ENCODE data around the gene EIF2B1.
A peak's percentile ranks its signal among the peaks of the same experiment; 100 is the strongest.
"Not testable (repeated sequence)": the region's sequence is repeated elsewhere in the genome, so short reads cannot be mapped to it uniquely, and the experiment has no call there.

Gene EIF2B1

GRCh38 chr12:123617144-123617543 is 16.3 kb downstream of the EIF2B1 start:
- DNase-seq: no peak

- DNase-seq: no peak
Observed at GRCh38 chr12:123614531-123614930, 19.0 kb downstream of the EIF2B1 start.

DNA sequence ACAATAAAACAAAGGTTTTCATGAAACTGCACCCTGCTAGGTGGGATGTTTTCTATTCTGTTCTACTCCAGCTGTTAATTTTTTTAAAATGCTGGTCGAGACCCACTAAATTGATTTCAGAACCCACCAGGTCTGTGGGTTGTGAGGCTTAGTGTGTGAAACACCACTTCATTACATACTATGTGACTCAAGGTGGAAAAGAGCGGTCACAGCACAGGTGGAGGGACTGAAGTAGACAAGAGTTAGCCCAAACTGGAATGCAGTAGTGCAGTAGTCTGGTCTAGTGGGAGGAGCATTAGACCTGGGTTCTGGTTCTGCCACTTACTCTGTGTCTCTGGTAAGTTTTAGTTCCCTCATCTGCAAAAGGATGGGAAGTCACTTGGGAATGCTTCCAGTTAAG is 19.4 kb downstream of the EIF2B1 start:
- DNase-seq: no peak

- no peak for DNase-seq
Observed at GRCh38 chr12:123608182-123608581, 25.3 kb downstream of the EIF2B1 start.

GRCh38 chr12:123607756-123608155 is 25.7 kb downstream of the EIF2B1 start:
- DNase-seq: no peak

DNA sequence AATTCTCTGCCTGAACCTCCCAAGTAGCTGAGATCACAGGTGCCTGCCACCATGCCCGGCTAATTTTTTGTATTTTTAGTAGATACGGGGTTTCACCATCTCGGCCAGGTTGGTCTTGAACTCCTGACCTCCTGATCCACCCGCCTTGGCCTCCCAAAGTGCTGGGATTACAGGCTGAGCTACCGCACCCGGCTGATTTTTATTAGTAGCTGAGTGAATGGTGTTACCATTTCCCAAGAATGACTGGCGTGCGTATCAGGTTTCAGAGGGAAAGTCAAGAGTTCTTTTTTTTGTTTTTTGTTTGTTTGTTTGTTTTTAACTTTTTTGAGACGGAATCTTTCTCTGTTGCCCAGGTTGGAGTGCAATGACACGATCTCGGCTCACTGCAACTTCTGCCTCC is 30.0 kb downstream of the EIF2B1 start:
- DNase-seq: not testable (repeated sequence)

DNA sequence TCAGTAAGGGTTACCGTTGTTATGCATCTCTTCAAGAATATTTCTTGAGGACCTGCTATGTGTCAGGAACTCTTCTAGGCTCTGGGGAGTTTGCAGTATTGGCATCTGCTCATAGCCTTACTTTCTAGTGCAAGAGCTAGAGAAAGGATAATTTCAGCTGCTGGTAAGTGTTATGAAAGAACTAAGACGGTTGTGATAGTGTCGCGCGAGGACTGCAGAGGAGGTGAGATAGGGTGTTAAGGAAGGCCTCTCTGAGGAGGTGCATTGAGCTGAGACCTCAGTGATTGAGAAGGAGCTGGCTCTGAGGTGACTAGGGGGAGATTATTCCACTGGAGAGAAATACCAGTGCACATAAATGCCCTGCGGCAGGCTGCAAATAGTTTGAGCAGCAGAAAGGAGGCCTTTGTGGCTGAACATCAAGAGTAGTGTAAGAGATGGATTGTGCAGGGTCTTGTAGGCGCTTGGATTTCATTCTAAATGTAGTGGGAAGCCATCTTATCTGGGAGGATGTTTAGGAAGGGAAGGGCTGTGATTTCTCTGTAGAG is 30.8 kb downstream of the EIF2B1 start:
- DNase-seq: peak; percentile 60

DNA sequence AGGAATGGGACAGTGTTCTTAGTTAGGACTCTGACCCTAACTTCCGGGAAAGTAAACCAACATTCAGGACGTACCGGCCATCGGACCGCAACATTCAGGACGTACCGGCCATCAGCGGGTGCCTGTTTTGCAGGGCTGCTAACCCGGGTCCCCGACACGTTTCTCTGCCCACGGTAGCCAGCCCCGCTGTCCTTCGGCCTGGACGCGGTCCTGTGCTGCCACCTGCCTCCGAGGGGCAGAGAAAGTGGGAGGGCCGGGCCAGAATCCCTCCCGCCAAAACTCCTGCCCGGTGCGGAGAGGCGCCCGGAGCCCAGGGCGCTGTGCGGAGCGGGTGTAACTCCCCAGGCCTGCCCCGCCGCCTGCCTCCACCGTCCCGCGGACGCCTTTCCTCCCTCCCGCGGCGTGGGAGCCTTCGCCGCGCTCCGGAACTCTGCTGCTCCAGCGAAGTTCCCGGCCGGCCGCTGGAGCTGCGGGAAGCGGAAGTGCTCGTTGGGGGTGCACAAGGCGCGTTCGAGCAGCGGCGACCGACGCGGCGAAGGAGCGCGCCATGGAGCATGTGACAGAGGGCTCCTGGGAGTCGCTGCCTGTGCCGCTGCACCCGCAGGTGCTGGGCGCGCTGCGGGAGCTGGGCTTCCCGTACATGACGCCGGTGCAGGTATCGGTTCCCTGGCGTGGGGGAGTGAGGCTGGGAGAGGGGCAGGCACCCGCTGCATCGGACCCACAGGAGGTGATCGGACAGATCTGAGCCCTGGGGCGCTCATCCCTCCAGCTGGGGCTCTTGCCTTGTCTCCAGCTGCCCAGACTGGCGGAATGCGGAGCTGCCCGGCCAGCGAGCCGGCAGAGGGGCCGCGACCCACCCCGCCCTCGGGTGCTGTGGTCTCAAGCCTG is 31.6 kb downstream of the EIF2B1 start, which contains the start of gene DDX55:
Gene DDX55, plus strand, starts transcription at position 498 of the 888 bp plus-strand sequence. Its CDS starts 50 bp downstream, at position 548.
- DNase-seq: peak; percentile 94

GRCh38 chr12:123599721-123600120 is 33.8 kb downstream of the EIF2B1 start:
- DNase-seq: no peak

DNA sequence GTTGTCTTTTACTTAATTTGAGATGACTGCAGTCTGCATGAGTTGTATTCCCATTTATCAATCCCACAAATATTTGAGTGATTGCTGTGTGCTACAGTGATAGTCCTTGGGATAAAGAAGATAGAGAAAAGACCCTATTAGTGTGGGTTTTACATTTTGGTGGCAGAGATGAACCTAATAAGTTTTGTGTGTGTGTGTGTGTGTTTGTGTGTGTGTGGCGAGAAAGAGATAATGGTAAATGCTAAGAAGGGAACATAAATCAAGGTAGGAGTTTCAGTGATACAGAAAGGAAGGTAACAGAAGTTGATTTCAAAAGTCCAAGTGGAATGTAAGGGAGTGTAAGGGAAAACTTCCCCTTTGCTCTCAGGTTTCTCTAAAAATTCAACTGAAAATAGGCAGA is 34.2 kb downstream of the EIF2B1 start:
- no peak for DNase-seq

DNA sequence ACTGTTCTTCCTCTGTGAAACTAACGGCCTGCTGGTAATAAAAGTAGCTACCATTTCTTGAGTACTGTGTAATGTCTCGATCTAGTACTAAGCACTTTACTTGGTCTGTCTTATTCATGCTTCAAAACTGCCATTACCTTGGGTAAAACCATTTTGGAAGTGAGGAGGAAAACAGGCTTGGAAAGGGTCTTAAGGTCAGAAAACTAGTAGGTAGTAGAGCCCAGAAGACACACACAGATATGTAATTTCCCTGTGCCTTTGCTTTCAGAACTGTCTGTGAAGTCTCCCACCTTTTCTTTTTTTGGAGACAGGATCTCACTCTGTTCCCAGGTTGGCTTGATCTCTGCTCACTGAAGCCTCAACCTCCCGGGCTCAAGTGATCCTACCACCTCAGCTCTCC is 35.0 kb downstream of the EIF2B1 start:
- DNase-seq: no peak

DNA sequence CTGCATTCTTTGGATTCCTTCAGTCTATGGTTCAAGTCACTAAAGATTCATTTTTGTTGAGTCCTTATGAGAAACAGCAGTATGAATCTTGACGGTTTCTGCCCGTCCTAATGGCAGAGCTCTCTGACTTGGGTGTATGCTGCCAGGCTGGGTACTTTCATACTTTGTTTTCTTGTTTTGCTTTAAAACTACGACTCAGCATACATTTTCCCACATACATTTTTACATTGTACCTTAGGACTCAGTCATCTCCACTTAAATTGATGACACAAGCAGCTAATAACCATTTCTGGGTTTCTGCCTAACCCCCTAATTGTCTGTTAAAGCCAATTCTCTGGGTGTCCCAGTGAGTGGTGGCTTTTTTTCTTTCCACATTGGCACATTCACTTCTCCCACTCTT is 36.4 kb downstream of the EIF2B1 start:
- no peak for DNase-seq

DNA sequence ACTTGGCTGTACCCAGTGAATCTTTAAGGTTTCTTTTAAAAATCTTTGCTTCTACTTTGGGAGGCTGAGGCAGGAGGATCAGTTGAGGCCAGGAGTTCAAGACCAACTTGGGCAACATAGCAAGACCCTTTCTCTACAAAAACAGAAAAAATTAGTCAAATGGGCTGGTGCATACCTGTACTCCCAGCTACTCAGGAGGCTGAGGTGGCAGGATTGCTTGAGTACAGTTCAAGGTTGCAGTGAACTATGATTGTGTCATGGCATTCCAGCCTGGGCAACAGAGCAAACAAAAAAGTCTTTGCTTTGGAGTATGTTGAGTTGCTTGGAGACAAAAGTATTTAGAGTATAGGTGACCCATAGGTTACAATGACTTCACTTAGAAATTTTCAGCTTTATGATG is 37.8 kb downstream of the EIF2B1 start:
- no peak for DNase-seq

DNA sequence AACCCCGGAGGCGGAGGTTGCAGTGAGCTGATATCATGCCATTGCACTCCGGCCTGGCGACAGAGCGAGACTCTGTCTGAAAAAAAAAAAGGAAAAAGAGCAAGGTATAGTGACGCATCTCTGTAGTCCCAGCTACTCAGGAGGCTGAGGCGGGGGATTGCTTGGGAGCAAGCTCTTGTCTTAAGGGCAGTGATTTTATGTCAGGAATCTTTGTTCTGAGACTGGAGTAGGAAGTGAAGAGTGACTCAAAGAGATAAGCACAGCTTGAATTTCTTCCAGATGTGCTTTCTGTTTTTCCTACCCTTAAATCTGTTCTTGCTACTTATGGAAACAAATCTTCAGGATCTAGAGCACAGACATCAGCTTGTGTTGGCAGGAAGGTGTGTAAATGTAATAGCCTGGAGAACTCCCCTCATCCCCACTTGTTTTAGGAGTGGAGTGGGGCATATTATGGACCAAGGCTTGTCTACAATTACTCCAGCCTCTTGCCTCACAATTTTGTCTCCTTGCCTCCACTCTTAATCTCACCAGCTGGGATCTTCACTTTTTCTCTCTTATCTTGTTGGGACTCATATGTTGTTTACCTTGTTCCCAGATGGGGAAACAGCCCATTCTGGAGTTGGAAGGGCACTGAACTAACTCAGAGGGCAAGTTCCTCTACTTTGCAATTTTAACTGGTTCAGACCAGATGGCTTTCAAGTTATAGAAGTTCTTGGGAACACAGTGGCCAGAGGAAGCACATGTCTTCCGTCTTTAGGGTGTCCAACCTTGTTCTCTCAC is 41.6 kb downstream of the EIF2B1 start:
- DNase-seq: no peak

- no peak for DNase-seq
Observed at GRCh38 chr12:123580772-123581171, 52.7 kb downstream of the EIF2B1 start.

- not testable (repeated sequence) for DNase-seq
Observed at GRCh38 chr12:123578829-123579228, 54.7 kb downstream of the EIF2B1 start.

- DNase-seq: no peak
Observed at GRCh38 chr12:123578243-123578642, 55.2 kb downstream of the EIF2B1 start.

DNA sequence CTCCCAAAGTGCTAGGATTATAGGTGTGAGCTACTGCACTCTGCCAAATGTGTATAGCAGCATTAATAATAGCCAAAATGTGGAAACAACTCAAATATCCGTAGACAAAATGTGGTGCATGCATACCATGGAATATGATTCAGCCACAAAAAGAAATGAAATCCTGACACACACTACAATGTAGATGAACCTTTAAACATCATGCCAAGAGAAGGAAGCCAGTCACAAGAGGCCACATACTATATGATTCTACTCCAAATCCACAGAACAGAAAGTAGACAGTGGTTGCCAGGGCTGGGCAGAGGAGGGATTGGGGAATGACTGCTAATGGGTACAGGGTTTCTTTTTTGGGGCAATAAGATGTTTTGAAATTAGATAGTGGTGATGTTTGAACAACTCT is 56.9 kb downstream of the EIF2B1 start:
- no peak for DNase-seq

DNA sequence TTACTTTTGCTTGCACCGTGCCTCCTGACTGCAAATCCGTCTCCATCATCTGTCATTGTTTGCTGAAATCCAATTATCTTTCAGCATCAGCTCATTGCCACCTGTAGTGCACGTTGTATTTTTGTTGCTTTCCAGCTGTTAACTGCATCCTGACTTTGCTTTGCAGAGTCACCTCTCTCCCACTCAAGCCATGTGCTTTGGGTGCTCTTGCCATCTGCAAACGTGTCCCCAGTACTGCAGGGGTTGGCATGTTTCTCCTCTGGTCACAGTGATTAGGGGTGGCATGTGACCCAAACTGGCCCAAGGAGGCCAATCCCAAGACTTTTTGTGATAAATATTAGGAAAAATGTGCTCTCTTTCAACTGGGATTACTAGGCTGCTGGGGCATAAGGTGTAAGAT is 59.6 kb downstream of the EIF2B1 start:
- no peak for DNase-seq

- no peak for DNase-seq
Observed at GRCh38 chr12:123572391-123572790, 61.1 kb downstream of the EIF2B1 start.

- DNase-seq: no peak
Observed at GRCh38 chr12:123571343-123571813, 62.1 kb downstream of the EIF2B1 start.

All from hematopoietic multipotent progenitor cell treated with erythropoietin and hydrocortisone succinate and interleukin-3 and kit ligand, for 4 days (in vitro differentiated cells).